ENCODE results near the gene ASB16.

The ASB16 gene

GRCh38 chr17:44188576-44189403 is 18.3 kb downstream of the ASB16 start:
- DNase-seq (no peak), ATAC-seq (no peak)

GRCh38 chr17:44190481-44190880 is 20.0 kb downstream of the ASB16 start:
- no peak for ATAC-seq
- DNase-seq = no peak

GRCh38 chr17:44191369-44191768 is 20.9 kb downstream of the ASB16 start:
- DNase-seq = no peak
- no peak for ATAC-seq

- ATAC-seq = no peak
- no peak for DNase-seq
These were observed 21.5 kb downstream of the ASB16 start for GRCh38 chr17:44191941-44192496.

GRCh38 chr17:44192750-44193149 is 22.2 kb downstream of the ASB16 start:
- ATAC-seq = no peak
- DNase-seq = no peak

GRCh38 chr17:44193326-44194084 is 23.0 kb downstream of the ASB16 start:
- DNase-seq (no peak), ATAC-seq (no peak)

- DNase-seq (no peak), ATAC-seq (no peak)
These were observed 26.6 kb downstream of the ASB16 start for GRCh38 chr17:44197107-44197506.

- ATAC-seq = peak; percentile 17
- DNase-seq = peak; percentile 52
These were observed 27.6 kb downstream of the ASB16 start for GRCh38 chr17:44197980-44198720.

GRCh38 chr17:44198721-44199552 is 28.4 kb downstream of the ASB16 start:
- ATAC-seq (peak; percentile 11), DNase-seq (peak; percentile 66)

GRCh38 chr17:44199553-44200477 is 29.3 kb downstream of the ASB16 start, which contains the start of gene ATXN7L3:
ATXN7L3 (minus strand) TSS chr17:44199884; CDS start chr17:44198070, 1,814 bp downstream.
- peak; percentile 100 for DNase-seq
- peak; percentile 84 for ATAC-seq

GRCh38 chr17:44200478-44201155 is 30.1 kb downstream of the ASB16 start:
- DNase-seq = no peak
- ATAC-seq = no peak

- DNase-seq (no peak), ATAC-seq (no peak)
These were observed 32.3 kb downstream of the ASB16 start for GRCh38 chr17:44202756-44203155.

- ATAC-seq (no peak), DNase-seq (peak; percentile 74)
These were observed 33.4 kb downstream of the ASB16 start for GRCh38 chr17:44203731-44204440.

- ATAC-seq = no peak
- no peak for DNase-seq
These were observed 34.0 kb downstream of the ASB16 start for GRCh38 chr17:44204441-44204882.

- ATAC-seq (no peak), DNase-seq (no peak)
These were observed 35.7 kb downstream of the ASB16 start for GRCh38 chr17:44205962-44206824.

- ATAC-seq (no peak), DNase-seq (no peak)
These were observed 36.3 kb downstream of the ASB16 start for GRCh38 chr17:44206825-44207155.

GRCh38 chr17:44207319-44207718 is 36.8 kb downstream of the ASB16 start:
- no peak for ATAC-seq

GRCh38 chr17:44207743-44208142 is 37.2 kb downstream of the ASB16 start:
- DNase-seq (no peak), ATAC-seq (no peak)

More at GRCh38 chr17:44207319-44207718, 36.8 kb downstream of the ASB16 start:
- DNase-seq = no peak

Measured in stimulated activated naive CD8-positive, alpha-beta T cell treated with anti-CD3 and anti-CD28 coated beads, Interleukin-15, Interleukin-2, amounts not matched to agents 100 U/mL and 50 U/mL, for 24 hours (primary cell).